Measurements from ENCODE around the gene CCDC88C.

CCDC88C gene

DNA sequence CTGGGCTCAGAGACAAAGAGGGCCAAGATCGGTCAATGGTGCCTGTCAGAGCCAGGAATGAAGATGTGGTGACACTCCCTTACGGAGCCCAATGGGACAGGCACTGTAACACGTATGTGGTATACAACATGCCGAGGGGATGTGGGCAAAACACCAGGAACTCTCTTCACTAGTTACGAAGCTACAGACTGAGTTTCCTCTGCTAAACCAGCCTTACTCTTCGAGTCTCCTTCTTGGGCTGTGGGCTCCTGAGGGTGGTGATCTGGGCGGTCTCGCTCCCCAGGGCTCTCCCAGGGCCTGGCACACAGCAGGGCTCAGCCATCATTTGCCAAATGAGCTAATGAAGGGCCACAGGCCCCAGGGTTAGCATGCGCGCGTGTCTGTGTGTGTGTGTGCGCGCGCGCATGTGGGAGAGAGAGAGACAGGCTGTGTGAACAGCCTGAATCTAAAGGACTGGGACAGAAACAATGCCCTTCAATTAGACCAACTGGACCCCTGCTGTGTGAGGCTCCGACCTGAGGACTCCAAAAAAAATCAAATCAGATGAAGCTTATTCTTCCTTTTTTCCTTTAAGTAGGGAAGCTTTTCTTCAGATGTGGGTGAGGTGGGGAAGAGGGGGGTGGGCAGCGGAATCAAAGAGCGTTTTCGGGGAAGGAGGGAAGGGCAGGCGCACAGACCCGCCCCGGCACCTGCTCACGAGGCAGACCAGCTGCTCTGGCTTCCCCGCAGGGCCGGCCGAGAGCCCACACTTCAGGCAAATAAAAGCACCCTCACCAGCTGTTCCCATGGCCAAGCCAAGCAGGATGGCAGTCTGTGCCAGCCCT is 42.5 kb downstream of the CCDC88C start:
- TF ChIP-seq, protein P1, sequence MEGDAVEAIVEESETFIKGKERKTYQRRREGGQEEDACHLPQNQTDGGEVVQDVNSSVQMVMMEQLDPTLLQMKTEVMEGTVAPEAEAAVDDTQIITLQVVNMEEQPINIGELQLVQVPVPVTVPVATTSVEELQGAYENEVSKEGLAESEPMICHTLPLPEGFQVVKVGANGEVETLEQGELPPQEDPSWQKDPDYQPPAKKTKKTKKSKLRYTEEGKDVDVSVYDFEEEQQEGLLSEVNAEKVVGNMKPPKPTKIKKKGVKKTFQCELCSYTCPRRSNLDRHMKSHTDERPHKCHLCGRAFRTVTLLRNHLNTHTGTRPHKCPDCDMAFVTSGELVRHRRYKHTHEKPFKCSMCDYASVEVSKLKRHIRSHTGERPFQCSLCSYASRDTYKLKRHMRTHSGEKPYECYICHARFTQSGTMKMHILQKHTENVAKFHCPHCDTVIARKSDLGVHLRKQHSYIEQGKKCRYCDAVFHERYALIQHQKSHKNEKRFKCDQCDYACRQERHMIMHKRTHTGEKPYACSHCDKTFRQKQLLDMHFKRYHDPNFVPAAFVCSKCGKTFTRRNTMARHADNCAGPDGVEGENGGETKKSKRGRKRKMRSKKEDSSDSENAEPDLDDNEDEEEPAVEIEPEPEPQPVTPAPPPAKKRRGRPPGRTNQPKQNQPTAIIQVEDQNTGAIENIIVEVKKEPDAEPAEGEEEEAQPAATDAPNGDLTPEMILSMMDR (IDR thresholded peaks at IDR 0.05), result no peak
- TF ChIP-seq ZFX (IDR thresholded peaks at IDR 0.05; ENCODE audit: borderline replicate concordance), result no peak
- H3K27ac ChIP-seq, result no peak overlapping the region

DNA sequence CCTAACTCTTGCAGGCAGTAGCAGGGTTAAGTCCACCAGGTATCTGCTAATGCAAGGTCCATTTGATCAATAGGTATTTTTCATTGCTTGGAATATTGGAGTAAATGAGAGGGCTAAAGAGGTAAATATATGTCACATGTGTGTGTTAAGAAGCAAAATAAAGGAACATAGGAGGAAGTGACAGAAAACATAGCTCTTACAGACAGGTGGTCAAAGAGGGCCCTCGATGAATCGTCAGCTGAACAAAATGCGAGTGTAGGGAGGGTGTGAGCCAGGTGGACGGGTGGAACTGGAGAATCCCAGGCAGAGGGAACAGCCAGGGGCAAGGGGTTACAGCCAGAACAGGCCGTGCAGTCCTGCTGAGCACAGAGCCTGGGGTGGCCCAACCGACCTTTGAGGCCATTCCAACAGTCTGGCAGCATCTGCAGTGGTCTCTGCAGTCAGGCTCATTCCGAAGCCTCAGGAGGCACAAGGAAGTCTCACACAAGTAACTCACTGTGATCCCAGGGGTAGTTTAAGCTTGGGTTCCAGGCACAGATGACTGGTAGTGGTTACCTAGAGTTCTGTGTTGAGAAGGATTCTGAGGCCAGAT is 43.2 kb downstream of the CCDC88C start:
- TF ChIP-seq, protein P1 (IDR thresholded peaks at IDR 0.05), result no peak
- TF ChIP-seq ZFX (IDR thresholded peaks at IDR 0.05; ENCODE audit: borderline replicate concordance), result no peak
- no peak overlapping the region for H3K27ac ChIP-seq

DNA sequence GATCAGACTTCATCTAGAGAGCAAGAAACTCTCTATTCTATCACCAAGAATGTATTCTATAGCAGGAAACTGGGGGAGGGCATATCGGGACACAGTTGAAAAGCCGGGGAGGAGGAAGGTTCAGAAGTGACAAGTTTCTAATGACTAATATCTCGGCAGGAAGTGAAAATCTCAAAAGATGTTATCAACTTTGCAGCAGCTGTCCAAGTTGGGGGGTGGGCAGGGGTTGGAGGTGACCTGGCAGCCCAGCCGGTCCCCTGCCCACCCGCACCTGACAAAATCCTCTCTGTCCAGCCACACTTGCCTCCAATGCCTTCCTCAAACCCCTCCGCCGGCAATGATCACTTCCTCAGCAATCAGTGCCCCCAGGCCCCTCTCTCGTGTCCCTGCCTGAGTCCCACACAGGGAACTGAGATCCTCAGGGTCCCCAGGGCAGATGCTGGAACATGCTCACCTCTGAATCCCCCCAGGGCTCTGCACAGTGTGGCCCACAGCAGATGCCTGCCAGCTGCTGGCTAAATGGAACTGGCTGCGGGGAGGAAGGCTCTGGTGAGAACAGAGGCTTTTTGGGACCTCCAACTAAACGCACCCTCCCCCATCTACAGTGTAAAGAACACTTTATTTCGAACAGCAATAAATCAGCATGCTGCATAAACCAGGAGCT is 43.9 kb downstream of the CCDC88C start:
- H3K27ac ChIP-seq, result no peak overlapping the region

GRCh38 chr14:91372671-91373495 is 44.7 kb downstream of the CCDC88C start:
- TF ChIP-seq, protein P1 (IDR thresholded peaks at IDR 0.05), result no peak
- H3K27ac ChIP-seq, result no peak overlapping the region

More for the DNA sequence above, 43.9 kb downstream of the CCDC88C start:
- TF ChIP-seq, protein P1 (IDR thresholded peaks at IDR 0.05), result no peak
- no peak for TF ChIP-seq ZFX (IDR thresholded peaks at IDR 0.05; ENCODE audit: borderline replicate concordance)

- no peak overlapping the region for H3K27ac ChIP-seq
- TF ChIP-seq, protein P1 (IDR thresholded peaks at IDR 0.05), result no peak
- TF ChIP-seq ZFX (IDR thresholded peaks at IDR 0.05; ENCODE audit: borderline replicate concordance), result no peak
Observed at GRCh38 chr14:91371990-91372375, 45.6 kb downstream of the CCDC88C start.

DNA sequence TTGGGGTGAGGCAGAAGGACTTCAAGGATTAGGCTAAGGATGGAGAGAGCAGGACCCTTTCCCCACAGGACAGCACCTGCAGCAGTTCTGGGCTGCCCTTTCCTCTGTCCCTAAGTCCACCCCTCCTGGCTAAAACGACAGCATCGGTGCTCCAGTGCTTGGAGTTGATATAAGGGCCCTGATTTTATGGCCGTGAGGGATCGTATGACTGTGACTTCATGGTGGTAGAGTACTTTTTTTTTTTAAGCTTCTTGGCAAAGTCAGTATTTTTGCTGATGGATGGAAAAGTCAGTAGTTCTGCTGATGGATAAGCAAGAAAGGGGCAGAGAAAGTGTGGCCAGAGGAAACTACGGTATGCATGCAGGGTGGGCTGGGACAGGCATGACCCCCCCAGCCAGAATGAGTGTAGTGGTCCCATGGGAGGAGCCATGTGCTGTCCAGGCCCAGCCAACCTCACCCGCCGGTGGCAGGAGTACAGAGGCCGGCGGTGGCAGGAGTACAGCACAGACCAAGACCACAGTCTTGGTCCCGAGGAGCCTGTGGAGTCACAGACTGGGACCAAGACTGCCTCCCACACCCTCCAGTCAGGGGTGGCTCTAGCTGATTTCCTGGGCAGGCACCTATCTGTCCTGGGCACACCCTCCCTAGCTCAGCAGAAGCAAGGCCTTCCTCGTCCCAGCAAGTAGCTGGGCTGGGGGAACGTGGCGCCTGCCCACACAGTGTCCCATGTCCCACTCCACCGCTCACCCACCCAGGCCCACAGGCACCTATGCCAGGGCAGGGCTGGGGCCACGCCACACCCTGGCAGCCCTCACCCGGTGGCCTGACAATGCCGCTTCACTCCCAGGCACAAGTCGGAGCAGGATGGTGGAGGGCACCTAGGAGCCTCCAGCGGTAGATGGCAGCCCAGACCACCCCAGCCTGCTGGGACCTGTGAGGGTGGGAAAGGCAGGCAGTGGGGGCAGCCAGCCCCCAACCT is 46.3 kb downstream of the CCDC88C start:
- no peak overlapping the region for H3K27ac ChIP-seq
- TF ChIP-seq, protein P1 (IDR thresholded peaks at IDR 0.05), result no peak
- TF ChIP-seq ZFX (IDR thresholded peaks at IDR 0.05; ENCODE audit: borderline replicate concordance), result no peak

Measured in 22Rv1 (cell line).